Colonic mucosa (tissue), 4 donors: ENCODE data around the gene TFDP1. TPM values are rescaled to one million over a fixed set of nuclear protein-coding genes. Genes with fewer than 3 reads are reported as not detected.

Experiments used
- DNase-seq: peaks from one replicate; pipeline ENCODE4 v3.0.0-alpha.2; 2020
- H3K27ac ChIP-seq: fragments of 200-600 bp; one replicate; pipeline ENCODE4 v1.8.0; 2021
- H3K27me3 ChIP-seq: fragments of 200-600 bp; one replicate; pipeline ENCODE4 v1.8.0; 2021
- H3K36me3 ChIP-seq: fragments of 200-600 bp; one replicate; pipeline ENCODE4 v1.8.0; 2021
- H3K4me1 ChIP-seq: fragments of 200-600 bp; one replicate; pipeline ENCODE4 v1.8.0; 2021; ENCODE audit warnings: mild to moderate bottlenecking
- H3K4me3 ChIP-seq: fragments of 200-600 bp; one replicate; pipeline ENCODE4 v1.8.0; 2021
- H3K9ac ChIP-seq, 2 donors: one replicate each; pipeline ENCODE4 v1.7.0; 2013; ENCODE audit warnings: control low read depth in 2 of 2, low read depth in 2 of 2, low read length in 2 of 2
- H3K9me3 ChIP-seq: fragments of 200-600 bp; one replicate; pipeline ENCODE4 v1.8.0; 2021
- intact Hi-C: fragments of 100-400 bp; cut with DNase I; formaldehyde crosslinking; loops from one replicate; pipeline ENCODE4 v1.14.1; 2022
- total RNA-seq, 2 donors: library from RNA; stranded (reverse); fragmentation: NEBNext Ultra II Directional in 1 of 2; extraction: Animal tissue kit (Norgen Biotek cat#: 25700) in 1 of 2; gene quantifications; one replicate each; pipeline ENCODE4 v1.2.1, GENCODE V29; 2021
- TF ChIP-seq, protein P1 (sequence below): fragments of 200-600 bp; IDR thresholded peaks from one replicate; pipeline ENCODE4 v1.8.0; 2022; ENCODE audit warnings: antibody characterized with exemption, mild to moderate bottlenecking
- donor health status: healthy.
- donor health status: DM: no; HTN: no; CAD: no.
- donor health status: DM: no; HTN: no; CAD: no.

TFDP1 gene
- total RNA-seq, 2 donors from 2014 or later, result 60.3 to 112 TPM

DNA sequence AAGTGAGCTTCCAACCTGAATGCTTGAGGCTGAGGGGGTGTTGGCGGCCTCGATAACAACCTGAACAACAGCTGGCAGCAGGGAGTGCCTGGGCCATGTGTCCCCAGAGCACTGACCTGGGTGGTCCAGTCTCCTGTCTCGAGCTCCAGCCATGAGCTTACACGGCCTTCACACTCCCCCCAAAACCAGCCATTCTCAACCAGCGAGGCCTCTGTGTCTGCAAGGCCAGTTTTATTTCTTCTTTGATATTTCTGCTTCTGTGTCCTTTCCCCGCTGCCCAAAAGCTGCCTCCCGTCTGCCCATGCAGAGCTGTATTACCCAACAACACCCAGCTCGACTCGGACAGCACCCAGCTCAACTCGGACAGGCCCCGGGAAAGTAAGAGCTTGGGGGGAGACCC is 32.5 kb upstream of the TFDP1 start:
- no peak for DNase-seq
- no peaks in the 10 kb centered on the region for H3K36me3 ChIP-seq
- intact Hi-C loops, result no loop called here

DNA sequence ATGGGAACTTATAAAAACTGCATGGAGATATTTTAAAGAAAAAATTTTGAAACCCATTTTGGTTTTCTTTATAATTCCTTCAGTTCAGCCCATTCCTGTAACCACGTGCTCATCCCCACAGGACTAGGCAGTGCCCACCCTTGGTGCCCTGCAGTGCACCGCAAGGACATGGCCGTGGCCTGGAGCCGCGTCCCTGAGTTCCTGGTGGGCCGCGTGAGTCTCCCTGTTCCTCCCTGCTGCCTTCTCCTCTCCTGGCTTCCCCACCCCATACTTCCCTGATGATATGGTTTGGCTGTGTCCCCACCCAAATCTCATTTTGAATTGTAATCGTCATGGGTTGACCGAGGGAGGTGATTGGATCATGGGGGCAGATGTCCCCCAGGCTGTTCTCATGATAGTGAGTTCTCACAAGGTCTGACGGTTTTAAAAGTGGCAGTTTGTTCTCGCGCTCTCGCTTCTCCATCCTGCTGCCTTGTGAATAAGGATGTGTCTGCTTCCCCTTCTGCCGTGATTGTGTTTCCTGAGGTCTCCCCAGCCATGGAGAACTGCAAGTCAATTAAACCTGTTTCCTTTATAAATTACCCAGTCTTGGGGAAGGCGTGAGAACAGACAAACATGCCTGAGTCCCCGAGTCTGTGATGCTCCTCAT is 31.6 kb upstream of the TFDP1 start:
- Histone ChIP-seq H3K36me3 (no peaks in the 10 kb centered on the region), H3K9ac (no peak overlapping the region), H3K4me1 (no peaks in the 10 kb centered on the region), H3K27me3 (no peaks in the 10 kb centered on the region), H3K27ac (no peak overlapping the region), H3K9me3 (no peaks in the 10 kb centered on the region), H3K4me3 (no peak overlapping the region)
- intact Hi-C loops, result no loop called here
- TF ChIP-seq, protein P1, sequence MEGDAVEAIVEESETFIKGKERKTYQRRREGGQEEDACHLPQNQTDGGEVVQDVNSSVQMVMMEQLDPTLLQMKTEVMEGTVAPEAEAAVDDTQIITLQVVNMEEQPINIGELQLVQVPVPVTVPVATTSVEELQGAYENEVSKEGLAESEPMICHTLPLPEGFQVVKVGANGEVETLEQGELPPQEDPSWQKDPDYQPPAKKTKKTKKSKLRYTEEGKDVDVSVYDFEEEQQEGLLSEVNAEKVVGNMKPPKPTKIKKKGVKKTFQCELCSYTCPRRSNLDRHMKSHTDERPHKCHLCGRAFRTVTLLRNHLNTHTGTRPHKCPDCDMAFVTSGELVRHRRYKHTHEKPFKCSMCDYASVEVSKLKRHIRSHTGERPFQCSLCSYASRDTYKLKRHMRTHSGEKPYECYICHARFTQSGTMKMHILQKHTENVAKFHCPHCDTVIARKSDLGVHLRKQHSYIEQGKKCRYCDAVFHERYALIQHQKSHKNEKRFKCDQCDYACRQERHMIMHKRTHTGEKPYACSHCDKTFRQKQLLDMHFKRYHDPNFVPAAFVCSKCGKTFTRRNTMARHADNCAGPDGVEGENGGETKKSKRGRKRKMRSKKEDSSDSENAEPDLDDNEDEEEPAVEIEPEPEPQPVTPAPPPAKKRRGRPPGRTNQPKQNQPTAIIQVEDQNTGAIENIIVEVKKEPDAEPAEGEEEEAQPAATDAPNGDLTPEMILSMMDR, result no peak
- DNase-seq, result peak; percentile 13

More for the DNA sequence above, 32.5 kb upstream of the TFDP1 start:
- Histone ChIP-seq H3K27ac (no peak overlapping the region), H3K9me3 (no peaks in the 10 kb centered on the region), H3K27me3 (no peaks in the 10 kb centered on the region), H3K4me1 (no peaks in the 10 kb centered on the region), H3K9ac (no peak overlapping the region), H3K4me3 (no peak overlapping the region)
- TF ChIP-seq, protein P1, result no peak

DNA sequence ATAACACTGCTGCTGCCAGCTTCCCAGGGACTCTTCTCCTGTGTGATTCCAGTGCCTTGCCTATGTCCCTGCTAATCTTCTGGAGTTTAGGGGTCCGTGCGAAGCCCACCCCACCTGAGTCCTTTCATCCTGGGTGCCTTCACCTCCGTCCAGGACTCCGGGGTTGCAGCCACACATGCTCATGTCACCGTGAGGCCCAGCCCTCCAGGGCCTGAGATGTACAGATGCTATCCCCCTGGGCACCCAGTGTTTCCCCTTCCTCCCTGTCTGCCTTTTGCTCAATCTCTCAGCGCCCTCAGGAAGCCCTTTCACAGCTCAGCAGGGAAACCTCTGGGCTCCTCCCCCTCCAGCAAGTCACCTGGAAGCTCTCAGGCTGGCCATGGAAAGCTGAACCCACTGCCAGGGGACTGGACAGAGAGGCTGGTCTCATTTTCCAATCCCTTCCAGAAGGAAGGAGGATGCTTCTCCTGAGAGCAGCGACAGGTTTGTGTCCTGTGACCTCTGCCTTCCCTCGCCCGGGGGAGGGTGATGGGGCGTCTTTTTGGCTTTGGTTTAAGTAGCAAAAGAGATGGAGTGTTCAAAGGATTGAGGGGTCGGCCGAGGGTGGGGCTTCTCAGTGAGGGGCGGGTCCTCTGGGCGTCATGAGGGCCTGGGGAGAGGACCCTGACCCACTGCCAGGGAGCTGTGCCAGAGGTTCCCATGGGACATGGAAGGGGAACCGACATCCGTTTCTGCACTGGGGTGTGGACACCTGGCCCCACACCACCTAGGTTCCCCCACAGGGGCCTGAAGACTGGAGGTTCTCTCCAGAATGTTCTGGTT is 30.8 kb upstream of the TFDP1 start:
- H3K27ac ChIP-seq, result no peak overlapping the region
- TF ChIP-seq, protein P1, result no peak
- no peaks in the 10 kb centered on the region for H3K27me3 ChIP-seq
- intact Hi-C loops, result no loop called here
- no peaks in the 10 kb centered on the region for H3K36me3 ChIP-seq
- no peak overlapping the region for H3K4me3 ChIP-seq
- no peaks in the 10 kb centered on the region for H3K9me3 ChIP-seq
- peak; percentile 12 for DNase-seq
- H3K4me1 ChIP-seq, result no peaks in the 10 kb centered on the region
- no peak overlapping the region for H3K9ac ChIP-seq

DNA sequence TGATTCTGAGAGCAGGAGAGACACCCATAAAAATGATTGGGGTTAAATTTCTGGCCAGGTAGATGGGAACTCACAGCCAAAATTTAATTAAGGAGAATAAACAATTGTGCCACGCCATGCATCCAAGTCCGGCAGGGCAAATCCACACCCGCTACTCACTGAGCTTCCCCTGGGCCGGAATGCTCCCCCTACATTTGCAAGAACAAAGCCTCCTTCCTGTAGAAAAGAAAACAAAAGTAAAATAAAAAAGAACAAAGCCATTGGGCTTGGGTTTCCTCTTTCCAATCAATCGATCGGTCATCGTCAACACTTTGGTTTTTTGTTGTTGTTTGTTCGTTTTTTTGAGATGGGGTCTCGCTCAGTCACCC is 30.2 kb upstream of the TFDP1 start:
- Histone ChIP-seq H3K27me3 (no peaks in the 10 kb centered on the region), H3K27ac (no peak overlapping the region), H3K9me3 (no peaks in the 10 kb centered on the region), H3K36me3 (no peaks in the 10 kb centered on the region), H3K4me3 (no peak overlapping the region), H3K9ac (no peak overlapping the region), H3K4me1 (no peaks in the 10 kb centered on the region)
- intact Hi-C loops, result no loop called here
- no peak for DNase-seq
- TF ChIP-seq, protein P1, result no peak

DNA sequence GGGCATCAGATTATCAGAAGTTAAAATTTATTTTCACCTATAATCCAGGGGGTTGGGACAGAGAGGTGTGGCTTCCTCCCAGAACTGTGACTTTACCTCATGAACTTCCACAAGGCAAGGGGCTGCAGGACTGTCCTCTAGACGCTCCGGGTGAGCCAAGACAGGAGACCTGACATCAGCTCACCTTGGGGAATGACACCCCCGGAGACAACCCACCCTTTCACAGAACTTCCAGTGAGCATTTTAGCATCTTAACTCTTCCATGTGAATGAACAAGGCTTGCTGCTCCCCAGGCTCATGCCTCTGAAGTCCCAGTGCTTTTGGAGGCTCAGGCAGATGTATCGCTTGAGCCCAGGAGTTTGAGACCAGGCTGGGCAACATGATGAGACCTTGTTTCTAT is 29.4 kb upstream of the TFDP1 start:
- Histone ChIP-seq H3K36me3 (no peaks in the 10 kb centered on the region), H3K9me3 (no peaks in the 10 kb centered on the region), H3K9ac (no peak overlapping the region), H3K4me3 (no peak overlapping the region), H3K4me1 (no peaks in the 10 kb centered on the region), H3K27ac (no peak overlapping the region), H3K27me3 (no peaks in the 10 kb centered on the region)
- TF ChIP-seq, protein P1, result no peak
- DNase-seq, result peak; percentile 9
- intact Hi-C loops, result no loop called here
